Stimulated activated CD4-positive, alpha-beta T cell treated with anti-CD3 and anti-CD28 coated beads, Interleukin-12 subunit alpha, Interleukin-12 subunit beta, amount 100 ng/mL, for 4 hours (primary cell): ENCODE results near the gene MAPKAP1.
"Not testable (repeated sequence)": the region's sequence is repeated elsewhere in the genome, so short reads cannot be mapped to it uniquely, and the experiment has no call there.

Experiments used
- DNase-seq: peaks from one replicate; pipeline ENCODE4 v3.0.0-alpha.2; 2020

Gene MAPKAP1

GRCh38 chr9:125601961-125602360 is 105.0 kb downstream of the MAPKAP1 start:
- DNase-seq: no peak

- DNase-seq: no peak
Measured at GRCh38 chr9:125600194-125600593, 106.8 kb downstream of the MAPKAP1 start.

- no peak for DNase-seq
Measured at GRCh38 chr9:125594223-125594610, 112.8 kb downstream of the MAPKAP1 start.

GRCh38 chr9:125593581-125594222 is 113.3 kb downstream of the MAPKAP1 start:
- no peak for DNase-seq

GRCh38 chr9:125591888-125592287 is 115.1 kb downstream of the MAPKAP1 start:
- no peak for DNase-seq

- DNase-seq: no peak
Measured at GRCh38 chr9:125591245-125591644, 115.8 kb downstream of the MAPKAP1 start.

- no peak for DNase-seq
Measured at GRCh38 chr9:125589287-125589686, 117.7 kb downstream of the MAPKAP1 start.

- DNase-seq: no peak
Measured at GRCh38 chr9:125587819-125588460, 119.1 kb downstream of the MAPKAP1 start.

GRCh38 chr9:125586172-125586511 is 120.9 kb downstream of the MAPKAP1 start:
- DNase-seq: no peak

GRCh38 chr9:125585503-125586171 is 121.4 kb downstream of the MAPKAP1 start:
- DNase-seq: no peak

- DNase-seq: no peak
Measured at GRCh38 chr9:125580701-125581286, 126.2 kb downstream of the MAPKAP1 start.

- DNase-seq: no peak
Measured at GRCh38 chr9:125579030-125579932, 127.7 kb downstream of the MAPKAP1 start.

GRCh38 chr9:125574126-125574877 is 132.7 kb downstream of the MAPKAP1 start:
- DNase-seq: no peak

- DNase-seq: not testable (repeated sequence)
Measured at GRCh38 chr9:125572461-125572860, 134.5 kb downstream of the MAPKAP1 start.

GRCh38 chr9:125571824-125572223 is 135.2 kb downstream of the MAPKAP1 start:
- DNase-seq: not testable (repeated sequence)

- DNase-seq: no peak
Measured at GRCh38 chr9:125570246-125570645, 136.8 kb downstream of the MAPKAP1 start.

GRCh38 chr9:125568621-125569020 is 138.4 kb downstream of the MAPKAP1 start:
- DNase-seq: no peak

GRCh38 chr9:125566051-125566450 is 141.0 kb downstream of the MAPKAP1 start:
- not testable (repeated sequence) for DNase-seq

GRCh38 chr9:125565126-125565525 is 141.9 kb downstream of the MAPKAP1 start:
- DNase-seq: no peak

GRCh38 chr9:125564631-125565030 is 142.4 kb downstream of the MAPKAP1 start:
- DNase-seq: no peak

- DNase-seq: no peak
Measured at GRCh38 chr9:125561509-125562148, 145.4 kb downstream of the MAPKAP1 start.

- no peak for DNase-seq
Measured at GRCh38 chr9:125559894-125560293, 147.1 kb downstream of the MAPKAP1 start.
